Adipocyte (in vitro differentiated cells): ENCODE data around the gene INTS6.
"Not testable (repeated sequence)": the region's sequence is repeated elsewhere in the genome, so short reads cannot be mapped to it uniquely, and the experiment has no call there.

Experiments
- DNase-seq: peaks from one replicate; pipeline ENCODE4 v3.0.0-alpha.2; 2015; ENCODE audit warnings: low read depth
- H3K27me3 ChIP-seq: replicated peaks from 2 replicates; pipeline ENCODE4 v1.7.0; 2013; ENCODE audit warnings: mild to moderate bottlenecking, low read length, moderate library complexity; ENCODE audit not compliant: control insufficient read depth, insufficient read depth
- H3K36me3 ChIP-seq: 2 replicates; pipeline ENCODE4 v1.7.0; 2013; ENCODE audit warnings: low read length, mild to moderate bottlenecking, moderate library complexity; ENCODE audit not compliant: control insufficient read depth, insufficient read depth, severe bottlenecking
- H3K4me1 ChIP-seq: 2 replicates; pipeline ENCODE4 v1.7.0; 2013; ENCODE audit warnings: mild to moderate bottlenecking, low read length, moderate library complexity; ENCODE audit not compliant: control insufficient read depth, insufficient read depth
- H3K4me3 ChIP-seq: 2 replicates; pipeline ENCODE4 v1.7.0; 2013; ENCODE audit warnings: mild to moderate bottlenecking, low read length, moderate library complexity
- H3K9ac ChIP-seq: 2 replicates; pipeline ENCODE4 v1.7.0; 2013; ENCODE audit warnings: mild to moderate bottlenecking, low read length, moderate library complexity
- H3K9me3 ChIP-seq: 2 replicates; pipeline ENCODE4 v1.7.0; 2013; ENCODE audit warnings: mild to moderate bottlenecking, low read length, moderate library complexity; ENCODE audit not compliant: control insufficient read depth

The INTS6 gene

GRCh38 chr13:51426982-51427381 is 25.9 kb downstream of the INTS6 start:
- Histone ChIP-seq H3K4me1 (peaks cover 22% of the 10 kb centered on the region), H3K9ac (no peak overlapping the region), H3K36me3 (peaks cover 30% of the 10 kb centered on the region), H3K9me3 (no peaks in the 10 kb centered on the region), H3K27me3 (no peaks in the 10 kb centered on the region), H3K4me3 (no peak overlapping the region)
- no peak for DNase-seq

GRCh38 chr13:51425410-51426042 is 27.3 kb downstream of the INTS6 start:
- peaks cover 22% of the 10 kb centered on the region for H3K4me1 ChIP-seq
- peak; percentile 78 for DNase-seq
- no peak overlapping the region for H3K9ac ChIP-seq
- H3K9me3 ChIP-seq, result no peaks in the 10 kb centered on the region
- no peaks in the 10 kb centered on the region for H3K27me3 ChIP-seq
- H3K4me3 ChIP-seq, result peak overlapping the region; percentile 21
- H3K36me3 ChIP-seq, result peaks cover 39% of the 10 kb centered on the region

GRCh38 chr13:51423766-51424165 is 29.1 kb downstream of the INTS6 start:
- DNase-seq, result no peak
- Histone ChIP-seq H3K36me3 (peaks cover 42% of the 10 kb centered on the region), H3K9me3 (no peaks in the 10 kb centered on the region), H3K4me3 (no peak overlapping the region), H3K9ac (no peak overlapping the region), H3K4me1 (peaks cover 33% of the 10 kb centered on the region), H3K27me3 (no peaks in the 10 kb centered on the region)

GRCh38 chr13:51422484-51422883 is 30.4 kb downstream of the INTS6 start:
- Histone ChIP-seq H3K27me3 (no peaks in the 10 kb centered on the region), H3K4me1 (peaks cover 37% of the 10 kb centered on the region), H3K9me3 (no peaks in the 10 kb centered on the region), H3K36me3 (peaks cover 43% of the 10 kb centered on the region), H3K9ac (no peak overlapping the region), H3K4me3 (no peak overlapping the region)
- no peak for DNase-seq

GRCh38 chr13:51420681-51421490 is 31.9 kb downstream of the INTS6 start:
- no peak for DNase-seq
- Histone ChIP-seq H3K4me1 (peaks cover 26% of the 10 kb centered on the region), H3K27me3 (no peaks in the 10 kb centered on the region), H3K36me3 (peaks cover 57% of the 10 kb centered on the region), H3K9ac (no peak overlapping the region), H3K4me3 (no peak overlapping the region), H3K9me3 (no peaks in the 10 kb centered on the region)

- no peak for DNase-seq
- H3K9ac ChIP-seq, result no peak overlapping the region
- no peaks in the 10 kb centered on the region for H3K9me3 ChIP-seq
- no peaks in the 10 kb centered on the region for H3K27me3 ChIP-seq
- H3K36me3 ChIP-seq, result peaks cover 66% of the 10 kb centered on the region
- H3K4me3 ChIP-seq, result no peak overlapping the region
- peaks cover 15% of the 10 kb centered on the region for H3K4me1 ChIP-seq
Measured at GRCh38 chr13:51419001-51419636, 33.7 kb downstream of the INTS6 start.

GRCh38 chr13:51417716-51418115 is 35.1 kb downstream of the INTS6 start:
- Histone ChIP-seq H3K4me1 (peaks cover 15% of the 10 kb centered on the region), H3K27me3 (no peaks in the 10 kb centered on the region), H3K36me3 (peaks cover 66% of the 10 kb centered on the region), H3K9me3 (no peaks in the 10 kb centered on the region), H3K9ac (no peak overlapping the region), H3K4me3 (no peak overlapping the region)
- no peak for DNase-seq

GRCh38 chr13:51416107-51416506 is 36.7 kb downstream of the INTS6 start:
- no peak overlapping the region for H3K9ac ChIP-seq
- peaks cover 15% of the 10 kb centered on the region for H3K4me1 ChIP-seq
- H3K9me3 ChIP-seq, result no peaks in the 10 kb centered on the region
- H3K27me3 ChIP-seq, result no peaks in the 10 kb centered on the region
- peaks cover 63% of the 10 kb centered on the region for H3K36me3 ChIP-seq
- no peak for DNase-seq
- H3K4me3 ChIP-seq, result no peak overlapping the region

- not testable (repeated sequence) for DNase-seq, H3K4me3 ChIP-seq, H3K27me3 ChIP-seq, H3K9me3 ChIP-seq, H3K9ac ChIP-seq
- peaks cover 15% of the 10 kb centered on the region for H3K4me1 ChIP-seq
- peaks cover 59% of the 10 kb centered on the region for H3K36me3 ChIP-seq
Measured at GRCh38 chr13:51415339-51415738, 37.5 kb downstream of the INTS6 start.

- no peaks in the 10 kb centered on the region for H3K27me3 ChIP-seq
- H3K9me3 ChIP-seq, result no peaks in the 10 kb centered on the region
- H3K36me3 ChIP-seq, result peaks cover 41% of the 10 kb centered on the region
Measured at GRCh38 chr13:51412431-51412830, 40.4 kb downstream of the INTS6 start.

GRCh38 chr13:51405176-51405575 is 47.7 kb downstream of the INTS6 start:
- Histone ChIP-seq H3K36me3 (peaks cover 24% of the 10 kb centered on the region), H3K9me3 (no peaks in the 10 kb centered on the region), H3K27me3 (no peaks in the 10 kb centered on the region), H3K9ac (no peak overlapping the region), H3K4me1 (no peaks in the 10 kb centered on the region), H3K4me3 (no peak overlapping the region)
- DNase-seq, result no peak

More at GRCh38 chr13:51412431-51412830, 40.4 kb downstream of the INTS6 start:
- no peaks in the 10 kb centered on the region for H3K4me1 ChIP-seq
- no peak for DNase-seq
- H3K4me3 ChIP-seq, result no peak overlapping the region
- no peak overlapping the region for H3K9ac ChIP-seq
